Endodermal cell (in vitro differentiated cells): Measurements from ENCODE around the gene RWDD1. TPM values are rescaled to one million over a fixed set of nuclear protein-coding genes. Genes with fewer than 3 reads are reported as not detected.

Experiments
- DNase-seq: peaks from one replicate; pipeline ENCODE4 v3.0.0-alpha.2; 2017
- H3K27ac ChIP-seq: 2 replicates; pipeline ENCODE4 v1.5.1; 2013; ENCODE audit warnings: mild to moderate bottlenecking, low read depth, low read length, moderate library complexity
- H3K27me3 ChIP-seq: 2 replicates; pipeline ENCODE4 v1.6.1; 2013; ENCODE audit warnings: mild to moderate bottlenecking, low read length, moderate library complexity; ENCODE audit not compliant: insufficient read depth, control insufficient read depth, poor library complexity, severe bottlenecking
- H3K36me3 ChIP-seq: 2 replicates; pipeline ENCODE4 v1.7.0; 2013; ENCODE audit warnings: mild to moderate bottlenecking, low read length, moderate library complexity; ENCODE audit not compliant: control insufficient read depth, insufficient read depth
- H3K4me1 ChIP-seq: one replicate; pipeline ENCODE4 v1.7.0; 2013; ENCODE audit warnings: low read length; ENCODE audit not compliant: control insufficient read depth, insufficient read depth
- H3K4me3 ChIP-seq: 2 replicates; pipeline ENCODE4 v1.5.1; 2013; ENCODE audit warnings: mild to moderate bottlenecking, low read length, moderate library complexity
- H3K9ac ChIP-seq: 2 replicates; pipeline ENCODE4 v1.6.1; 2013; ENCODE audit warnings: mild to moderate bottlenecking, low read length, moderate library complexity; ENCODE audit not compliant: poor library complexity, severe bottlenecking; ENCODE audit errors: extremely low read depth
- H3K9me3 ChIP-seq: 2 replicates; pipeline ENCODE4 v1.6.1; 2013; ENCODE audit warnings: mild to moderate bottlenecking, low read length, moderate library complexity; ENCODE audit not compliant: control insufficient read depth
- H3K27ac Mint-ChIP-seq: 2 replicates; pipeline ENCODE4 v1.8.0; 2020; ENCODE audit warnings: mixed read lengths
- H3K27me3 Mint-ChIP-seq: 2 replicates; pipeline ENCODE4 v1.8.0; 2021; ENCODE audit warnings: mild to moderate bottlenecking, mixed read lengths; ENCODE audit not compliant: insufficient read depth
- H3K36me3 Mint-ChIP-seq: 2 replicates; pipeline ENCODE4 v1.8.0; 2020; ENCODE audit warnings: low read depth, mixed read lengths
- H3K4me1 Mint-ChIP-seq: 2 replicates; pipeline ENCODE4 v1.8.0; 2020; ENCODE audit warnings: mixed read lengths
- H3K4me3 Mint-ChIP-seq: 2 replicates; pipeline ENCODE4 v1.8.0; 2020; ENCODE audit warnings: mild to moderate bottlenecking, moderate library complexity, mixed read lengths
- H3K9me3 Mint-ChIP-seq: 2 replicates; pipeline ENCODE4 v1.8.0; 2020; ENCODE audit warnings: mild to moderate bottlenecking, mixed read lengths
- WGBS, 2 experiments: methylation state at CpG; one replicate each; pipeline versions ENCODE4 v1.1.5 to v1.1.7; 2013; ENCODE audit warnings: missing lambda C conversion rate in 2 of 2, mixed read lengths in 1 of 2; ENCODE audit not compliant: insufficient coverage in 1 of 2, insufficient read length in 1 of 2; 5-methylcytosine and 5-hydroxymethylcytosine counted together
- total RNA-seq, 2 donors: library from RNA; stranded (reverse); fragmentation: NEBNext Ultra II Directional in 1 of 2; extraction: Animal tissue kit (Norgen Biotek cat#: 25700) in 1 of 2; gene quantifications; 2 replicates in 1 of 2; 3 replicates in 1 of 2; pipeline ENCODE4 v1.2.1, GENCODE V29; 2021
- TF ChIP-seq, protein P1 (sequence below): fragments of 200-600 bp; sonication (generic); conservative IDR thresholded peaks from 2 replicates; pipeline ENCODE4 v1.5.0; 2021; ENCODE audit warnings: antibody characterized with exemption, mild to moderate bottlenecking

Gene RWDD1
- total RNA-seq, 2 donors from 2014 or later: 35.5 to 35.8 TPM

DNA sequence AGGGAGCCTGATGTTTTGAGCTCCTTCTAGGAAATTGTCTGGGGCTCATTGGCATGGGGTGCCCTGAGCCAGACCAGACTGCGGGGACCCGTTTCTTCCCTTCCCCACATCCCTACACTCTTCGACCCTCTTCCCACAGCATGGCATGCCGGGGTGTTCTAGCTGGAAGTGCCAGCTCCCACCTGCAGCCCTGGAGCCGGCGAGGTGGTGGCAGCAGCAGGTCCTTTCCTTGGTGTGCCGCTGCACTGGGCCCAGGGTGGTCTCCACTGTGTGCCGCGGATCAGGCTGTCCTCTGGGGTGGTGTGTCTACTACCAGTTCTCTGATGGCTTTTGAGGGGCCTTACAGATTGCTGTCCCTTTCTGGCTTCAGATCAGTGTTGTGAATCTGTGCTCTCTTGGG lies 7.5 kb upstream of the RWDD1 start:
- no peak for DNase-seq
- peaks cover 7% of the 10 kb centered on the region for H3K27me3 Mint-ChIP-seq
- H3K27me3 ChIP-seq: no peaks in the 10 kb centered on the region
- H3K27ac Mint-ChIP-seq: no peak overlapping the region
- H3K4me1 Mint-ChIP-seq: peaks cover 3% of the 10 kb centered on the region
- H3K9ac ChIP-seq: no peak overlapping the region
- no peaks in the 10 kb centered on the region for H3K36me3 ChIP-seq
- H3K9me3 Mint-ChIP-seq: no peaks in the 10 kb centered on the region
- 90% methylated on average over 9 of the region's 9 CpGs; no CpG with 5 or more reads in 1 of the 2 experiments for WGBS, 2 experiments
- no peak overlapping the region for H3K27ac ChIP-seq
- H3K36me3 Mint-ChIP-seq: no peaks in the 10 kb centered on the region
- H3K4me3 Mint-ChIP-seq: no peak overlapping the region
- peaks cover 3% of the 10 kb centered on the region for H3K4me1 ChIP-seq
- no peaks in the 10 kb centered on the region for H3K9me3 ChIP-seq
- no peak overlapping the region for H3K4me3 ChIP-seq
- TF ChIP-seq, protein P1, sequence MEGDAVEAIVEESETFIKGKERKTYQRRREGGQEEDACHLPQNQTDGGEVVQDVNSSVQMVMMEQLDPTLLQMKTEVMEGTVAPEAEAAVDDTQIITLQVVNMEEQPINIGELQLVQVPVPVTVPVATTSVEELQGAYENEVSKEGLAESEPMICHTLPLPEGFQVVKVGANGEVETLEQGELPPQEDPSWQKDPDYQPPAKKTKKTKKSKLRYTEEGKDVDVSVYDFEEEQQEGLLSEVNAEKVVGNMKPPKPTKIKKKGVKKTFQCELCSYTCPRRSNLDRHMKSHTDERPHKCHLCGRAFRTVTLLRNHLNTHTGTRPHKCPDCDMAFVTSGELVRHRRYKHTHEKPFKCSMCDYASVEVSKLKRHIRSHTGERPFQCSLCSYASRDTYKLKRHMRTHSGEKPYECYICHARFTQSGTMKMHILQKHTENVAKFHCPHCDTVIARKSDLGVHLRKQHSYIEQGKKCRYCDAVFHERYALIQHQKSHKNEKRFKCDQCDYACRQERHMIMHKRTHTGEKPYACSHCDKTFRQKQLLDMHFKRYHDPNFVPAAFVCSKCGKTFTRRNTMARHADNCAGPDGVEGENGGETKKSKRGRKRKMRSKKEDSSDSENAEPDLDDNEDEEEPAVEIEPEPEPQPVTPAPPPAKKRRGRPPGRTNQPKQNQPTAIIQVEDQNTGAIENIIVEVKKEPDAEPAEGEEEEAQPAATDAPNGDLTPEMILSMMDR: no peak

DNA sequence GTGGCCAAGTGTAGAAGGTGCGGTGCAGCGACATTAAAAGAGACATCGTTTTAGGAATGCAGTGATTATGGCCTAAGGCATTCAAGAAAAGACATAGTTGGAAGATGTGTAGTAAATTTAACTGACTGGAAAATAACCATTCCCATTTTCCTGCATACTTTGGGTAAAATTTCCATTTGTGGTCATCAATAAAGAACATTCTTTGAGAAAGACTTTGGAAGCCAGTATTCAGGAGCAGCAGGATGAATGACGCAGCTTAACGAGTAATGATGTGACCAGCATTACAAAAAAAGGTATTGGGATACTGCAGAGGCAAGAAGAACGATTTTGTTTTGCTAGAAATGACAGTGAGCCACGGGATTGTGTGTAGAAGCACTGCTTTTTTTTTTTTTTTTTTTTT lies 7.0 kb upstream of the RWDD1 start:
- TF ChIP-seq, protein P1: no peak
- Histone ChIP-seq H3K9ac (no peak overlapping the region), H3K36me3 (no peaks in the 10 kb centered on the region), H3K27me3 (no peaks in the 10 kb centered on the region), H3K27ac (no peak overlapping the region), H3K9me3 (no peaks in the 10 kb centered on the region), H3K4me1 (peaks cover 3% of the 10 kb centered on the region), H3K4me3 (no peak overlapping the region)
- WGBS, 2 experiments: 82 to 92% methylated on average over 5 to 7 of the region's 7 CpGs
- Mint-ChIP-seq H3K27ac (no peak overlapping the region), H3K27me3 (peaks cover 7% of the 10 kb centered on the region), H3K4me1 (peaks cover 3% of the 10 kb centered on the region), H3K4me3 (no peak overlapping the region), H3K36me3 (no peaks in the 10 kb centered on the region), H3K9me3 (no peaks in the 10 kb centered on the region)
- DNase-seq: no peak

DNA sequence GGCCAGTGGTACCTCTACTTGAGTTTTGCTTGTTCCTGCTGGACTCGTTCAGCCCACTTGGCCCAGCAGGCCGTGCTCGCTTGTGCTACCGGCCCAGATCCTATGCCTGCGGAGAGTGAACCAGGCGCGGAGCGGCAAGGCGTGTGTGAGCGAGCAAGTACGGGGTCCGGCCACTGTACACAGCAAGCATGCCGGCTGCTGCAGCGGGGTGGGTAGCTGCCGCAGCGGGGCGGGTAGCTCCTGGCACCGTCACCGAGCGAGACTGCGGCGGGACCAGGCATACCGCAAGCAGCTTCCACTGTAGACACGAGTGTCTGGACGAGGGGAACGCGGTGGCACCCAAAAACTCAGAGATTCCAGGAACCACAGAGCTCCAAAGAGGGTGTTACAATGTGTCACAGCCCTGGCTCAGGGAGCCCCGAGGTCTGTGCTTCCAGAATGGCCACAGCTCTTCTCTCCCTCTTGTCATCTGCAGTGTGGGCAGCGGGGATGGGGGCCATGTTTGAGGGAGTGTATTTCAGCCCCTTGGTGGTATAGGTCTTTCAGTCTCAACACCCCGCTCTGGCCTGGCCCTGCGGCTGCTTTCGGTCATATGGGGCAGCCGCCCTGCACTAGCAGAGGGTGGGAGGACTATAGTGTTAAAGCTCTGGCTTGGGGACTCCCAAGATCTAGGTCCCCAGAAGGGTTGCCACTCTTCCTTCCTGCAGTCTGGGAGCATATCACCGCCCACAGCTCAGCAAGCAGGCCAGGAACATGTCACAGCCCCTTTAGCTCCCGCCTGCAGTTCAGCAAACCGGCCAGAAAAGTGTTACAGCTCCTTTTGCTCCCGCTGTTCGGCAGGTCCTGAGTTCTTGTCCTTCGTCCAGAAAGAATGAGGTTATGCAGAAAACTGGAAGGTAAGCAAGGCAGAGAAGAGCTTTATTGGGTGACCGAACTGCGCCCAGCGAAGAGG lies 6.1 kb upstream of the RWDD1 start:
- peaks cover 7% of the 10 kb centered on the region for H3K27me3 Mint-ChIP-seq
- peaks cover 3% of the 10 kb centered on the region for H3K4me1 Mint-ChIP-seq
- Histone ChIP-seq H3K27ac (no peak overlapping the region), H3K9ac (no peak overlapping the region), H3K4me1 (peaks cover 3% of the 10 kb centered on the region), H3K36me3 (no peaks in the 10 kb centered on the region), H3K27me3 (no peaks in the 10 kb centered on the region), H3K9me3 (no peaks in the 10 kb centered on the region), H3K4me3 (no peak overlapping the region)
- TF ChIP-seq, protein P1: no peak
- WGBS, 2 experiments: 91 to 93% methylated on average over 19 to 42 of the region's 42 CpGs
- H3K4me3 Mint-ChIP-seq: no peak overlapping the region
- no peaks in the 10 kb centered on the region for H3K9me3 Mint-ChIP-seq
- DNase-seq: no peak
- no peaks in the 10 kb centered on the region for H3K36me3 Mint-ChIP-seq
- no peak overlapping the region for H3K27ac Mint-ChIP-seq
